Measurements from ENCODE around the gene UPF2. TPM values are rescaled to one million over a fixed set of nuclear protein-coding genes. Genes with fewer than 3 reads are reported as not detected.

The UPF2 gene
- total RNA-seq, 3 donors from 2014 or later (not counting 1 experiment from before 2014, with no cell fraction given), result 29.3 to 33.2 (median 30.1) TPM

DNA sequence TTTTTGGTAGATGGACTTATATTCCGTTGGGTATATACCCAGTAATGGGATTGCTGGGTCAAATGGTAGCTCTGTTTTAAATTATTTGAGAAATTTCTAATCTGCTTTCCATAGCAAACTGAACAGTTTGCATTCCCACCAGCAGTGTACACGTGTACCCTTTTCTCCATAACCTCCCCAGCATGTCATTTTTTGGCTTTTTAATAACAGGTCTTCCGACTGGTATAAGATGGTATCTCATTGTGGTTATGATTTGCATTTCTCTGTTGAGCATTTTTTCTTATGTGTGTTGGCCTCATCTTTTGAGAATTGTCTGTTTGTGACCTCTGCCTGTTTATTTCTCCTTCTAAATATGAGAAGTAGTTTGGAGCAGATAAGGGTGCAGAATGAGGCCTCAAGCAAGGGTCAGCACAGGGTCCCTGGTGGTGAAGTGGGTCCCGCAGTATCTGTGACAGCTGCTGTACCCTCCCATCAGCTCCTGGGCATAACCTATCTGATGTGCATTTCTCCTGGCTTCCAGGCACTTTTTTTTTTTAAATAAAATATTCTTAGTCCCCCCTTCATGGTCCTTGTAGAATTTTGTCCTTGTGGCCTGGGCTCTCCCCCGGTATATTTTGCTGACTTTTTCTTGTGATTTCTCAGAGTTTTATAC is 145.9 kb downstream of the UPF2 start:
- Mint-ChIP-seq H3K27ac (no peak overlapping the region), H3K36me3 (no peaks in the 10 kb centered on the region), H3K4me3 (no peak overlapping the region), H3K4me1 (no peaks in the 10 kb centered on the region), H3K27me3 (ENCODE audit: low read depth in 2 of 2) (peaks cover under 1 to 1% of the 10 kb centered on the region in 2 donors), H3K9me3 (no peaks in the 10 kb centered on the region)
- TF ChIP-seq, protein P1, sequence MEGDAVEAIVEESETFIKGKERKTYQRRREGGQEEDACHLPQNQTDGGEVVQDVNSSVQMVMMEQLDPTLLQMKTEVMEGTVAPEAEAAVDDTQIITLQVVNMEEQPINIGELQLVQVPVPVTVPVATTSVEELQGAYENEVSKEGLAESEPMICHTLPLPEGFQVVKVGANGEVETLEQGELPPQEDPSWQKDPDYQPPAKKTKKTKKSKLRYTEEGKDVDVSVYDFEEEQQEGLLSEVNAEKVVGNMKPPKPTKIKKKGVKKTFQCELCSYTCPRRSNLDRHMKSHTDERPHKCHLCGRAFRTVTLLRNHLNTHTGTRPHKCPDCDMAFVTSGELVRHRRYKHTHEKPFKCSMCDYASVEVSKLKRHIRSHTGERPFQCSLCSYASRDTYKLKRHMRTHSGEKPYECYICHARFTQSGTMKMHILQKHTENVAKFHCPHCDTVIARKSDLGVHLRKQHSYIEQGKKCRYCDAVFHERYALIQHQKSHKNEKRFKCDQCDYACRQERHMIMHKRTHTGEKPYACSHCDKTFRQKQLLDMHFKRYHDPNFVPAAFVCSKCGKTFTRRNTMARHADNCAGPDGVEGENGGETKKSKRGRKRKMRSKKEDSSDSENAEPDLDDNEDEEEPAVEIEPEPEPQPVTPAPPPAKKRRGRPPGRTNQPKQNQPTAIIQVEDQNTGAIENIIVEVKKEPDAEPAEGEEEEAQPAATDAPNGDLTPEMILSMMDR (IDR thresholded peaks at IDR 0.05), result no peak
- Histone ChIP-seq H3K9me3 (ENCODE audit: control insufficient read depth, insufficient read depth, low read length) (no peaks in the 10 kb centered on the region), H3K27ac (ENCODE audit: low read length) (no peak overlapping the region), H3K4me1 (ENCODE audit: control insufficient read depth, insufficient read depth, low read length) (no peaks in the 10 kb centered on the region), H3K4me3 (ENCODE audit: low read length) (no peak overlapping the region), H3K27me3 (ENCODE audit: control insufficient read depth, insufficient read depth, low read length) (no peaks in the 10 kb centered on the region), H3K36me3 (ENCODE audit: control insufficient read depth, insufficient read depth, low read length) (no peaks in the 10 kb centered on the region)
- ATAC-seq, result no peak
- intact Hi-C loops (cut with micrococcal nuclease), result no loop called here
- WGBS (ENCODE audit: insufficient coverage), result 64% methylated on average over 4 of the region's 5 CpGs
- DNase-seq, result no peak

GRCh38 chr10:11895598-11895997 is 147.0 kb downstream of the UPF2 start:
- Histone ChIP-seq H3K36me3 (ENCODE audit: control insufficient read depth, insufficient read depth, low read length) (no peaks in the 10 kb centered on the region), H3K27ac (ENCODE audit: low read length) (no peak overlapping the region), H3K27me3 (ENCODE audit: control insufficient read depth, insufficient read depth, low read length) (no peaks in the 10 kb centered on the region), H3K4me3 (ENCODE audit: low read length) (no peak overlapping the region), H3K9me3 (ENCODE audit: control insufficient read depth, insufficient read depth, low read length) (no peaks in the 10 kb centered on the region), H3K4me1 (ENCODE audit: control insufficient read depth, insufficient read depth, low read length) (no peaks in the 10 kb centered on the region)
- no peak for ATAC-seq
- Mint-ChIP-seq H3K4me3 (no peak overlapping the region), H3K36me3 (no peaks in the 10 kb centered on the region), H3K27ac (no peak overlapping the region), H3K9me3 (no peaks in the 10 kb centered on the region), H3K27me3 (ENCODE audit: low read depth in 2 of 2) (no peaks in the 10 kb centered on the region), H3K4me1 (no peaks in the 10 kb centered on the region)
- intact Hi-C loops (cut with micrococcal nuclease), result no loop called here
- TF ChIP-seq, protein P1 (IDR thresholded peaks at IDR 0.05), result no peak
- no peak for DNase-seq
- 93% methylated on average over 3 of the region's 5 CpGs for WGBS (ENCODE audit: insufficient coverage)

DNA sequence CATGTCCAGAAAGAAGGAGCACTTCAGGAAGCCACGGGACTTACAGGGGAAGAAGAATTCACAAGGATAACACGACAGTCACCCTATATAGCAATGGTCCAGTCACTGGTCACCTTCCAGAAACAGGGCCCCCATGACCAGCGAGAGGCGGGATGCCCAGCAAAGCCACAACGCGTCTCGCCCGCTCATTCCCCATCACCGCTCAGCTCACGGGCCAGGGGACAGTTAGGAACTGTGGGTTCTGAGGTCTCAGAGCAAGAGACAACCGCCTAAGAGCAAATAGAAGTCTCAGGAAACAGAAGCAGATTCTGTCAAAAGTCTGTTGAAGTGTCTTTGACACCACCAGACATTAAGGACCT is 147.5 kb downstream of the UPF2 start:
- 90% methylated on average over 11 of the region's 11 CpGs for WGBS (ENCODE audit: insufficient coverage)
- Mint-ChIP-seq H3K4me1 (no peaks in the 10 kb centered on the region), H3K36me3 (no peaks in the 10 kb centered on the region), H3K9me3 (no peaks in the 10 kb centered on the region), H3K27ac (no peak overlapping the region), H3K27me3 (ENCODE audit: low read depth in 2 of 2) (no peaks in the 10 kb centered on the region), H3K4me3 (no peak overlapping the region)
- Histone ChIP-seq H3K27ac (ENCODE audit: low read length) (no peak overlapping the region), H3K36me3 (ENCODE audit: control insufficient read depth, insufficient read depth, low read length) (no peaks in the 10 kb centered on the region), H3K4me3 (ENCODE audit: low read length) (no peak overlapping the region), H3K4me1 (ENCODE audit: control insufficient read depth, insufficient read depth, low read length) (no peaks in the 10 kb centered on the region), H3K9me3 (ENCODE audit: control insufficient read depth, insufficient read depth, low read length) (no peaks in the 10 kb centered on the region), H3K27me3 (ENCODE audit: control insufficient read depth, insufficient read depth, low read length) (no peaks in the 10 kb centered on the region)
- TF ChIP-seq, protein P1 (IDR thresholded peaks at IDR 0.05), result no peak
- no peak for ATAC-seq
- intact Hi-C loops (cut with micrococcal nuclease), result no loop called here
- DNase-seq, result no peak
